ENCODE measurements around the gene GCNT4.

DNA sequence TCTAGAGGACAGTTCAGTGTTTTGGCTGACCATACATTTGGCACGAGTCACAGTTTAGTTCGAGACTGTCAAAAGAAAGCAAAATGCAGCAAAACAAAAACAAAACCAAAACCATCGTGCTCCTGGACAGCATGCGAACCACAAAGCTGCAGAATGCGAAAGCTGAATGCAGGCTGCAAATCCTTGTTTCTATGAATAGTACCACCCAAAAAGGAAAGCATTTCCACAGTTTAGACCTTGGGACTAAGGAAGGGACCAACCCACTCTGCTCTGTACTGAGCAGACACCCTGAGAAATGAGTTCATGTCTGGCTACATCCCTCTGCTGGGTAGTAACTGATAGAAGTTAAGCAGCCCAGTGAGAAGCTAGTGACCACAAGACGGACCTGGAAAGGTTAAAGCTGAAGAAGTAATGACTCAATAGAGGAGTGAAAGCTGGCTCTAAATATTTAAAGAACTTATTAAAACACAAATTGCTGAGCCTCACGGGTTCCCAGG, 3.9 kb downstream of the GCNT4 start:
- TF ChIP-seq POLR2A (IDR thresholded peaks at IDR 0.05) (no peak), CTCF (IDR thresholded peaks at IDR 0.05) (no peak)

All from prostate gland (tissue), 2 donors.